Prostate gland (tissue), 2 donors: ENCODE data around the gene SUN2.

Experiments used
- CTCF ChIP-seq, 4 experiments: fragments of 200-600 bp in 2 of 4; fragments of 450-650 bp in 2 of 4; sonication (generic) in 2 of 4; IDR thresholded peaks; 1 replicate in 3 of 4; 2 replicates in 1 of 4; pipeline ENCODE4 v1.5.1; 2016 to 2019; ENCODE audit warnings: antibody characterized with exemption in 4 of 4, mild to moderate bottlenecking in 2 of 4, moderate library complexity in 2 of 4
- POLR2A ChIP-seq: fragments of 450-650 bp; IDR thresholded peaks from one replicate; pipeline ENCODE4 v1.6.1; 2016; ENCODE audit warnings: antibody characterized with exemption, mild to moderate bottlenecking

GRCh38 chr22:38727530-38728451 lies 28.0 kb downstream of the SUN2 start:
- TF ChIP-seq CTCF (IDR thresholded peaks at IDR 0.05) (no peak), POLR2A (no peak)
